Stimulated activated CD4-positive, alpha-beta T cell treated with anti-CD3 and anti-CD28 coated beads, Interleukin-2, amount 100 ng/mL, for 24 hours (primary cell): ENCODE measurements around the gene FHAD1.
"Not testable (repeated sequence)": the region's sequence is repeated elsewhere in the genome, so short reads cannot be mapped to it uniquely, and the experiment has no call there.

Experiments used
- DNase-seq, 2 donors: peaks; one replicate each; pipeline ENCODE4 v3.0.0-alpha.2; 2020

The FHAD1 gene

DNA sequence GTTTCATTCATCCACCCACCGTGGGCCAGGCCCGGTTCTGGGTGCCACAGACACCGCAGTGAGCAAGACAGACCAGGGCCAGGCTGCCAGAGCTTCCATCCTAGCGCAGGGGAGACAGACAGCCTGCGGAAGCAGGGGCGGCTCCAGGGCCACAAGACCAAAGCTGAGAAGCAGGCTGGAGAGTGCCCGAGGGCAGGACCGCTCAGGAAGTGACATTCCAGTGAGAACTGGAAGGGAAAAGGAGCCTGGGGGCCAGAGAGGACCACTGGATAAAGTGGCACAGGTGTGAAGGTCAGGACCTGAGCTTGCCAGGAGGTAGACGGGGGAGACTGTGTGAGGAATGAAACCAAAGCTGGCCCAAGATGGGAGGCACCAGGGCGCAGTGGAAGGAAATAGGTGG lies 103.1 kb downstream of the FHAD1 start:
- no peak for DNase-seq

DNA sequence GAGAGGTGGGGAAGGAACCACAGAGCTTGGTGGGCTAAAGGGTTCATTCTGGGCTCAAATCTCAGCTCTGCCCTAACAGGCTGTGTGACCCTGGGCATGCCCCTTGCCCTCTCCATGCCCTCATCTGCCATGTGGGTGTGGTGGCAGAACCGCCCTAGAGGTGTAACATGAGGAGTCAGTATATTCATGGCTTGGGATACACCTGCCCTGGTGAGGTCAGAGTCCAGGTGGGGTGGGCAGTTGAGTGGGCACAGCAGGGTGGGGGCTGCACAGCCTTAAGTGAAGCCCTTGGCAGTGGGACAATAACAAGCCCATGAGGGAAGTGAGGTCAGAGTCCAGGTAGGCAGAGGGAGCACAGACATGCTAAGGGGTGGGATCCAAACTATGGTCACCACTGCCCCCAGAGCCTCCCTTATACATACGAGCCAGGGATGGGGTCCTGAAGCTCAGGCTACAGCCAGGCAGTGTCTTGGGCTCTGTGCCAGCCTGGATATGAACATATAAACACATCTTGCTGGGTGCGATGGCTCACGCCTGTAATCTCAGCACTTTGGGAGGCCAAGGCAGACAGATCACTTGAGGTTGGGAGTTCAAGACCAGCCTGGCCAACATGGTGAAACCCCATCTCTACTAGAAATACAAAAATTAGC lies 103.7 kb downstream of the FHAD1 start:
- no peak for DNase-seq

DNA sequence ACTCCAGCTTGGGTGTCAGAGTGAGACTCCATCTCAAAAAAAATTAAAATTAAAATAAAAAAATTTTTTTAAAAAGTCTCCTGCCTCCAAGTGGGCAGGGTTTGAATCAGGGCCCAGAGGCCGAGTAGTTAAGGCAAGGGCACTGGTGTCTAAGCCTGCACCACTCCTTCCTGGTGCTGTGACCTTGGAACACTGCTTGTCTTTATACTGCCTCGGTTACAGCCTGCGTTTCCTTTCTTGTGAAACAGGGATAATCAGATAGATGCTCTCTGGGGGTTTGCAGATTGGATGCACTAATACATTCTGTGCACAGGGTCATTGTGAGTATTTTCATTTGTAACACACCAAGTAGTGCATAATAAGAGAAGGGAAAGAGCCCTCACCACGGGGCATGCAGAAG lies 104.3 kb downstream of the FHAD1 start:
- no peak for DNase-seq

GRCh38 chr1:15352128-15352957 lies 105.3 kb downstream of the FHAD1 start:
- DNase-seq: peak; percentile 38 to 50

DNA sequence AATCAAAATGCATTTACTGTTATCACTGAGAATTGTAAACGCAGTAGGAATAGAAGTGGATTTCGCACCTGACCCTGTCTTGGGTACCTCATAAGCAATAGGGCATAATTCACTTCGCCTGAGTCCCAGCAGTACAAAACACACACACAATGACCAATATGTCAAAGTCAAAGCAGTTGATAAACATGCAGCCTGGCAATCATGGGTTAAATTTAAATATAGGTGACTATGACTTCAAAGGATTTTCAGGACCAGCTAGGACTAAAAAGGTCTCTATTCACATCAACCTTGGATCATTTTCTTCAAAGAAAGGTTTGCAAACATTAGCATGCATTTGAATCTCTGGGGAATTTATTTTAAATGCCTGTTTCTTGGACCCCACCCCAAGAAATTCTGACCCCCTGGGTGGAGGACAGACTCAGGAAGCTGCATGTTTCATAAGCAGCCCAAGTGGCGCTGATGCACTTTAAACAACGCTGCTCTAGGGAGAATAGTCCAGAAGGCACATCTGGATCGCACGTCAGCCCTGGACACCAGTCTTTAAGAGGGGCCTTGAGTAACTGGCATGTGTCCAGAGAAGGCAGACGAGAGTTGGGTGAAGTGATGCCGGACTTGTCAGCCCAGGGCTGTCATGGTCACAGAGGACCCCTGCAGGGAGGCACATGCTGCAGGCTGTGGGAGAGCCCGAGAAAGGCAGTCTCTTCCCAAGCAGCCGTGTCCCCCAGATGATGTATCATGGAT lies 107.0 kb downstream of the FHAD1 start:
- DNase-seq: no peak

DNA sequence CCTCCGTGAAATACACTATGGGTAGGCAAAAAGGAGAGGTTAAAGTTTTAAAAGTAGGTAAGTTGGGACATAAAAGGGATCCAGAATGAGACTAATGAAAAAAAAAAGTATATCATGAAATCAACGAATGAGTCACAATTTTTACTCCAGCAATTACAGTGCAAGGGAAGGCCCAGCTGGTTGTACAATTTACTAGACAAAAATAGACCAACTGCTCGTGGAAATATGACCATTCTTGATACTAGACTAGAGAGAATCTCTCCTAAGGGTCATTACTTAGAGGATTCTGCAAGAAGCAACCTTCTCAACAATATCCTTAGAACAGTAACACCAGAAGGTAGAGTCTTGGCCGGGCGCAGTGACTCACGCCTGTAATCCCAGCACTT lies 107.5 kb downstream of the FHAD1 start:
- no peak for DNase-seq

DNA sequence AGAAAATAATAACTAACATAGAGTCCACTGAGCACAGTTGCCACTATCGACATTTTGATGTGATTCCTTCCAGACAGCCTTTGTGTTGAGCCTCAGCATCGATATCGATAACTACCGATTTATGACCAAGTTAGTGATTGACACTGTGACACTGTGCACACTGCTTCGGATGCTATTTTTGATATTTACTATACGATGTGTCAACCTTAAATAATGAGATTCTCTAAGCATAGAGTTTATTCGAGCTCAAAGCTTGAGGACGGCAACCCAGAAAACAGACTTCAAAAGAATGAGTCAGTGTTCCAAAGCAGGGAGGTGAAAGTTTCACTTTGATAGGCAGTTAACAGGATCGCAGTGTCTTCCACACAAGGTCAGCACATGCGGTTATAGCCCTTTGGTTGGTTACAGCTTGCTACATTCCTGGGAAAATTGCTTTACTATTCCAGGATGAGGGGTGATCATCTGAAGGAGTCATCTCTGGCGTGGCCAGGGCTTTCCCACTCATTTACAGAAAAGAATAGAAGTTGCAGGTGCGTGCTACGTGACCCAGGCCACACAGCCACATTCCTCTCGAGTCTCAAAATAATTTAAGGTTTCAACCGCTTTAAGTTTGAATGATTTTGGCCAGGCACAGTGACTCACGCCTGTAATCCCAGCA lies 109.1 kb downstream of the FHAD1 start:
- DNase-seq: no peak

DNA sequence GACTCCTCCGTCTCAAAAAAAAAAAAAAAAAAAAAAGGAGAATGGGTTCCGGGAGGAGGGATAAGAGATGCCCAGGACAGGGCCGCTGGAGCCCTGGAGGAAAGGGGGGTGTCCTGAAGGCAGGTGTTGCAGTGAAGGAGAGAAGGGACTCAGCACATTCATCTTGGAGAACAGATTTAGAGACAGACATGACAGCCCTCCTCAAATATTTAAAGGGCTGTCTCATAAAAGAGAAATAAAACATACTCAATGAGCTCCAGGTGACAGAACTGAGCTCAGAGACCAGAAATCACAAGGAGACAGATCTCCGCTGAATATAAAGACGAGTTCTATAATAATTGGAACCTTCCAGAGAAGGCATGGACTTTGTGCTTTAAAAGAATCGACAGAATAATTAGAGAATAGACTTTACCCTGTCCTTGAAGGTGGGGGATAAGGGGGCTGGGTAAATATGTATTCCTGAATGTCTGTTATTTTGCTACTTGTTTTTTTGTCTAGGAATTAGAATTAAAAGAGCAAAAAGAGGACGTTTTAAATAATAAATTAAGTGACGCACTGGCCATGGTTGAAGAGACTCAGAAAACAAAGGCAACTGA lies 110.7 kb downstream of the FHAD1 start:
- DNase-seq: no peak

GRCh38 chr1:15358565-15359133 lies 111.6 kb downstream of the FHAD1 start:
- no peak for DNase-seq

- DNase-seq: no peak
Measured at GRCh38 chr1:15360700-15361099, 113.7 kb downstream of the FHAD1 start.

DNA sequence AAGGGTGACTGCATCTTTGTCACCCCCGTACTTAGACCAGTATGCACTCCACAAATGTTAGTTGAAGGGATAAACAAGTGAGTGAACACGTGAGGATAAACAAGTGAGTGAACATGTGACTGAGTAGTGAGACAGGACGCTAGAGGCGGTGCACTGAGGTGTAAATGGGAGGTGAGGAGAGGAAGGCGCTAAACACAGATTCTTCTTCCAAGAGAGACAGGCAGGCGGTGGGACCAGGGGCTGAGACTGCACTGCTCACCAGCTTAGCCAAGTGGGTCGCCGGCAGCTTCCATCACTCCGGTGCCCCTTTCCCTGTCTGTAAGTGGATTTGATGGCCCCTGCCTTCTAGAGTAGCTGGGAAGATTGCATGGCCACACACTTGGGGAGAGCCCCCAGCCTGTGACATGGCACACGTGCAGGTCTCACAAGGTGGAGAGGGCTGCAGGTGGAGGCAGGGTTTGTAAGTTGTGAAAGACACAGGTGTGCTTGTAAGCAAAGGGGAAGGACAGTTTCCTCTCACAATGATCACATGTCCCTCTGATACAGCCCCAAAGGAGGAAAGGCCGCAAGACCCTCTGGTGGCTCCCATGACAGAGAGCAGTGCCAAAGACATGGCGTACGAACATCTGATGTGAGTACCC lies 115.2 kb downstream of the FHAD1 start:
- DNase-seq: no peak

DNA sequence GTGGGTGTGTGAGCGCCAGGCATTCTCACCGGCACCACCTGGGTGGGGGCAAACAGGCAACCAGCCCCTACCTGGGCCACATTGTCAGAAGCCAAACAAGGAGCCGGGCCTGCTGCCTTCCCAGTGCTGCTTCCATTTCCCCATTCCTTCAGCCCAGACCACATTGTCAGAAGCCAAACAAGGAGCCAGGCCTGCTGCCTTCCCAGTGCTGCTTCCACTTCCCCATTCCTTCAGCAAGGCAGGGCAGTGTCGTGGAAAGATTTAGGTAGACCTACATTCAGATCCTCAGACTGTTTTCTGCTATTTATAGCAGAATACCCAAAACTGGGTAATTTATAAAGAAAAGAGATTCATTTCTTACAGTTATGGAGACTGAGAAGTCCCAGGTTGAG lies 115.7 kb downstream of the FHAD1 start:
- no peak for DNase-seq

- no peak for DNase-seq
Measured at GRCh38 chr1:15364740-15365139, 117.7 kb downstream of the FHAD1 start.

DNA sequence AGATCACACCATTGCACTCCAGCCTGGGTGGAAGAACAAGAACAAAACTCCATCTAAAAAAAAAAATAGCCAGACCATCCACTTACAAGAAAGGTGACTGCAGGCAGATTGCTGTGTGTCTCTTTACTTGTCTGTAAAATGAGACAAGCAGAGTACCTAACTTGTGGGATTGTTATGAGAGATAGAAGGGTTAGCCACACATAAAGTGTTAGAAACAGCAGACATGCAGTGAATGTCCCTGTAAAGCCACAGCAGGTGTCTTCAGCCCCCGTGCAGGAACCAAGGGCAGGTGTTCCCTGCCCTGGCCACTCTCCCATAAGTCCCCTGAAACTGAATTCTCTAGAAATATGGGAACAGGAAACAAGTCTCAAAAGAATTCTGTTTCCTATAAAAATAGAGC lies 121.9 kb downstream of the FHAD1 start:
- no peak for DNase-seq

DNA sequence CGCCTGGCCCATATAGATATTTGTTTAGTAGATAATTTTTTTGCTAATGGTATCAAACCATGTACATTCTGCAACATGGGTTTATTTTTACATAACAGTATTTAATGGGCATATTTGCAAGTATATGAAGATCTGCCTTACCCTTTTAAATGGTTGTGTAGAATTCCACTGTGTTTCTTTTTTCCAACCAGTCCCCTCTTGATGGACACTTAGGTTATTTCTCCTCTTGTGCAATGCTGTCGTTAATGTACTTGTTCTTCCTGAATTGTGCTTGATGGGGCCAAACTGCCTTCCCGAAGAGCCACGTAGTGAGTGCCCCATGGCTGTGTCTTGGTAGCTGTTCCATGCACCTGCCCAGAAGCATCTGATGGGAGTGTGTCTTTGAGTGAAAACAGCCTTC lies 123.2 kb downstream of the FHAD1 start:
- DNase-seq: no peak

DNA sequence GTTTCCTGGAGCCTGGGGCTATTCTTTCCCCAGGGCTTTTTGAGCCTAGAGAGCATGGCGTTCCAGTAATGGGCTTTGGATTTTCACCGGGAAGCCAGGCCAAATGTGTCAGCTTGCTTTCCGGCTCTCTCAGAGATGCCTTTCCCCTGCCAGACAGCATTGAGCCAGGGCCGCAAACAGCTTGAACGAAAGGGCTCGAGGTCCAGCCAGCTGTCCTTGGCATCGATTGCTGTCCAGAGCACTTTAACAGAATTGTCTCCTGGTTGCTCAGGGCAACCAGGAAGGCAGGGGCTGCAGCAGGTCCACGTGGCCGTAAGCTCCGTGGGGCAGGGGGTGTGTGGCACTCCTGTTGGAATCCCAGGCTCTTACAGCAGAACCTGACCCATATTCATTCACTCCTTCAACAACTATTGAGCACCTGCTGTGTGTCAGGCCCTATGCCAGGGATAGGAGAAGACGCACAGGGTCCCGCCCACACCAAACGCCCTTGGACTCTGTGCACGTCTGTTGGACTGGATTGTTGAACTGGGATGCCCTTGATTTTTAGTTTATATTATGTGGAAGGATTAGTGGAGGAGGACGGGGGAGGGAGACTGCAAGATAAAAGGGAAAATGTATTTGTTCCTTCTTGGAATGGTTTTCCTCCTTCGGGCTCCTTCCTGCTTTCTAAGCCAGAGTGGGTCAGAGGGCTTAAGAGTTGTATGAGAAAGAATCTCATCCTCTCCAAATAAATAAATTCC lies 123.9 kb downstream of the FHAD1 start:
- no peak for DNase-seq

- no peak for DNase-seq
Measured at GRCh38 chr1:15371610-15372545, 124.9 kb downstream of the FHAD1 start.

GRCh38 chr1:15378729-15379128 lies 131.7 kb downstream of the FHAD1 start:
- DNase-seq: no peak

DNA sequence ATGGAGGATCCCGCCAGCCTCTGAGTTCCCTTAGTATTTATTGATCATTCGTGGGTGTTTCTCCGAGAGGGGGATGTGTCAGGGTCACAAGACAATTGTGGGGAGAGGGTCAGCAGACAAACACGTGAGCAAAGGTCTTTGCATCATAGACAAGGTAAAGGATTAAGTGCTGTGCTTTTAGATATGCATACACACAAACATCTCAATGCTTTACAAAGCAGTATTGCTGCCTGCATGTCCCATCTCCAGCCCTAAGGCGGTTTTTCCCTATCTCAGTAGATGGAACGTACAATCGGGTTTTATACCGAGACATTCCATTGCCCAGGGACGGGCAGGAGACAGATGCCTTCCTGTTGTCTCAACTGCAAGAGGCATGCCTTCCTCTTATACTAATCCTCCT lies 132.1 kb downstream of the FHAD1 start:
- DNase-seq: not testable (repeated sequence)
